Keratinocyte (primary cell): ENCODE results near the gene S100PBP. TPM values are rescaled to one million over a fixed set of nuclear protein-coding genes. Genes with fewer than 3 reads are reported as not detected.

Experiments used
- DNase-seq: peaks from one replicate; pipeline ENCODE4 v3.0.0-alpha.2; 2011; ENCODE audit warnings: low read depth, missing footprints, low spot score
- FAIRE-seq: peaks from 2 replicates; lab custom pipeline; 2011; peaks lifted over from hg19 to GRCh38; lab: Jason Lieb, UNC
- H2AFZ ChIP-seq: 2 replicates; pipeline ENCODE4 v1.6.0; 2012; ENCODE audit warnings: low read length, control low read depth, inconsistent platforms; ENCODE audit not compliant: control insufficient read depth
- H3K27ac ChIP-seq: 2 replicates; pipeline ENCODE4 v1.5.1; 2011; ENCODE audit warnings: low read length; ENCODE audit not compliant: control insufficient read depth, insufficient read depth
- H3K27me3 ChIP-seq: 3 replicates; pipeline ENCODE4 v1.6.0; 2011; ENCODE audit warnings: low read length; ENCODE audit not compliant: control insufficient read depth, insufficient read depth; ENCODE audit errors: extremely low read depth
- H3K36me3 ChIP-seq, 2 experiments: 2 replicates in 1 of 2; 3 replicates in 1 of 2; pipeline ENCODE4 v1.5.1; 2011; ENCODE audit warnings: low read length in 2 of 2, mild to moderate bottlenecking in 1 of 2; ENCODE audit not compliant: control insufficient read depth in 2 of 2, insufficient read depth in 2 of 2; ENCODE audit errors: extremely low read depth in 1 of 2
- H3K4me1 ChIP-seq: 3 replicates; pipeline ENCODE4 v1.5.1; 2011; ENCODE audit warnings: low read length; ENCODE audit not compliant: control insufficient read depth, insufficient read depth; ENCODE audit errors: extremely low read depth
- H3K4me2 ChIP-seq: 3 replicates; pipeline ENCODE4 v1.6.0; 2011; ENCODE audit warnings: low read depth, low read length; ENCODE audit not compliant: control insufficient read depth, insufficient read depth; ENCODE audit errors: extremely low read depth
- H3K4me3 ChIP-seq, 3 experiments: fragments of 200-600 bp in 1 of 3; sonication (generic) in 1 of 3; 2 replicates in 2 of 3; 3 replicates in 1 of 3; pipeline ENCODE4 v1.5.1; 2011 to 2016; ENCODE audit warnings: low read length in 3 of 3, mild to moderate bottlenecking in 3 of 3, control low read depth in 2 of 3, inconsistent platforms in 1 of 3, low read depth in 1 of 3, mixed read lengths in 1 of 3, mixed run types in 1 of 3, moderate library complexity in 1 of 3; ENCODE audit not compliant: control insufficient read depth in 2 of 3, insufficient read depth in 2 of 3; ENCODE audit errors: extremely low read depth in 1 of 3
- H3K79me2 ChIP-seq: 2 replicates; pipeline ENCODE4 v1.6.0; 2012; ENCODE audit warnings: low read length; ENCODE audit not compliant: control insufficient read depth, insufficient read depth
- H3K9ac ChIP-seq: 3 replicates; pipeline ENCODE4 v1.6.0; 2011; ENCODE audit warnings: low read length; ENCODE audit not compliant: control insufficient read depth, insufficient read depth; ENCODE audit errors: extremely low read depth
- H3K9me1 ChIP-seq: 3 replicates; pipeline ENCODE4 v1.6.0; 2011; ENCODE audit warnings: low read length; ENCODE audit not compliant: control insufficient read depth, insufficient read depth; ENCODE audit errors: extremely low read depth
- H3K9me3 ChIP-seq: 2 replicates; pipeline ENCODE4 v1.5.1; 2012; ENCODE audit warnings: low read depth, low read length; ENCODE audit not compliant: control insufficient read depth
- H4K20me1 ChIP-seq: 3 replicates; pipeline ENCODE4 v1.6.0; 2011; ENCODE audit warnings: low read length; ENCODE audit not compliant: control insufficient read depth, insufficient read depth; ENCODE audit errors: extremely low read depth
- CTCF ChIP-seq, 3 experiments: IDR thresholded peaks in 1 of 3; conservative IDR thresholded peaks in 1 of 3; optimal IDR thresholded peaks in 1 of 3; 2 replicates in 2 of 3; 3 replicates in 1 of 3; pipeline versions ENCODE3 to v1.5.1; 2011; ENCODE audit warnings: low read length in 3 of 3, mild to moderate bottlenecking in 3 of 3, moderate library complexity in 2 of 3, control low read depth in 1 of 3, inconsistent platforms in 1 of 3; ENCODE audit not compliant: insufficient read depth in 2 of 3; ENCODE audit errors: extremely low read depth in 1 of 3
- EZH2 ChIP-seq: IDR thresholded peaks from one replicate; pipeline ENCODE4 v1.6.1; 2012; ENCODE audit warnings: inconsistent platforms, mild to moderate bottlenecking, low read length, moderate library complexity
- dilution Hi-C: fragments of 300-500 bp; cut with MboI; formaldehyde crosslinking; loops from one replicate; pipeline ENCODE4 v1.7.0; 2020; ENCODE audit warnings: low sequenced_read_pairs; ENCODE audit not compliant: extremely low pct_ligation_motif_present
- polyA plus RNA-seq, 5 experiments: library from polyadenylated mRNA; depleted of rRNA in 3 of 5; stranded (reverse) in 3 of 5; stranded (forward) in 1 of 5; unstranded in 1 of 5; fragments of >200 nt; gene quantifications; 1 replicate in 1 of 5; 2 replicates in 3 of 5; 3 replicates in 1 of 5; pipeline versions ENCODE4 v1.2.1 to v1.2.3, GENCODE V29; 2011 to 2012; ENCODE audit warnings: missing spikeins in 2 of 5, low read depth in 1 of 5, low replicate concordance in 1 of 5

Gene S100PBP
- polyA plus RNA-seq, 1 donor (not counting 4 experiments of a cell fraction or from before 2014, with no cell fraction given), result 29.0 TPM

- Histone ChIP-seq H3K27me3 (peaks cover 24% of the 10 kb centered on the region), H3K79me2 (no peaks in the 10 kb centered on the region), H3K4me2 (no peak overlapping the region), H2AFZ (no peak overlapping the region), H3K36me3 (no peaks in the 10 kb centered on the region), H3K27ac (no peak overlapping the region), H3K4me1 (no peaks in the 10 kb centered on the region), H3K9me3 (no peaks in the 10 kb centered on the region), H3K9me1 (no peaks in the 10 kb centered on the region), H3K9ac (no peak overlapping the region), H3K4me3 (no peak overlapping the region), H4K20me1 (no peaks in the 10 kb centered on the region)
- no peak for DNase-seq
- no peak for FAIRE-seq
- TF ChIP-seq CTCF (optimal IDR thresholded peaks at IDR 0.05 in 1 of 3, IDR thresholded peaks at IDR 0.05 in 1 of 3, conservative IDR thresholded peaks at IDR 0.05 in 1 of 3; ENCODE audit: extremely low read depth in 1 of 3, insufficient read depth in 2 of 3, low read length in 3 of 3) (no peak), EZH2 (no peak)
- dilution Hi-C loops, result no loop called here
Measured at GRCh38 chr1:32867671-32868070, 50.2 kb downstream of the S100PBP start.

GRCh38 chr1:32868085-32868484 lies 50.6 kb downstream of the S100PBP start:
- no peak for DNase-seq
- no peak overlapping the region for H3K9ac ChIP-seq
- no peak overlapping the region for H3K27ac ChIP-seq
- no peak overlapping the region for H3K4me2 ChIP-seq
- TF ChIP-seq CTCF (optimal IDR thresholded peaks at IDR 0.05 in 1 of 3, IDR thresholded peaks at IDR 0.05 in 1 of 3, conservative IDR thresholded peaks at IDR 0.05 in 1 of 3; ENCODE audit: extremely low read depth in 1 of 3, insufficient read depth in 2 of 3, low read length in 3 of 3) (no peak), EZH2 (no peak)
- no peaks in the 10 kb centered on the region for H3K4me1 ChIP-seq
- H3K9me3 ChIP-seq, result no peaks in the 10 kb centered on the region
- H3K79me2 ChIP-seq, result no peaks in the 10 kb centered on the region
- H3K27me3 ChIP-seq, result peaks cover 24% of the 10 kb centered on the region
- H4K20me1 ChIP-seq, result no peaks in the 10 kb centered on the region
- H2AFZ ChIP-seq, result no peak overlapping the region
- H3K36me3 ChIP-seq, result no peaks in the 10 kb centered on the region
- H3K9me1 ChIP-seq, result no peaks in the 10 kb centered on the region
- no peak for FAIRE-seq
- no peak overlapping the region for H3K4me3 ChIP-seq
- dilution Hi-C loops, result no loop called here
